HCT116 (cell line): ENCODE data around the gene TMEM269. TPM values are rescaled to one million over a fixed set of nuclear protein-coding genes. Genes with fewer than 3 reads are reported as not detected.

Experiments
- ATAC-seq: fragments of 200-7000 bp; cut with Tn5 transposase; 2 replicates; pipeline ENCODE4 v1.9.1; 2020; ENCODE audit warnings: mild to moderate bottlenecking, moderate library complexity
- BruUV-seq: library from RNA; stranded (reverse); fragments of 400-500 nt; replicated peaks from 2 replicates; lab custom pipeline; 2021; lab: Mats Ljungman, UMichigan
- CTCF ChIA-PET: fragments of 300-600 bp; sonication (Branson Sonifier 250); formaldehyde crosslinking; loops from one replicate; lab custom pipeline; 2021; ENCODE audit warnings: antibody characterized with exemption; lab: Charles Lee
- POLR2A ChIA-PET: fragments of 300-600, 350-600 bp; sonication (Branson Sonifier 250); formaldehyde crosslinking; loops from one replicate; lab custom pipeline; 2021; ENCODE audit warnings: antibody characterized with exemption; lab: Charles Lee
- RAD21 ChIA-PET, 2 experiments: fragments of 300-600 bp; sonication (Branson Sonifier 250); formaldehyde crosslinking; loops; one replicate each; lab custom pipeline; 2023; ENCODE audit warnings: low total read pairs in 2 of 2; ENCODE audit not compliant: uncharacterized antibody in 2 of 2, unreplicated experiment in 2 of 2, low non-redundant PET in 1 of 2; lab: Charles Lee
- DNase-seq: peaks from one replicate; pipeline ENCODE4 v3.0.0-alpha.2; 2010; ENCODE audit warnings: low read depth, low spot score
- H2AFZ ChIP-seq: fragments of 200-600 bp; shearing (Covaris generic), sonication (generic); 2 replicates; pipeline ENCODE4 v1.6.1; 2017; ENCODE audit warnings: low read depth, mixed run types, mixed read lengths, antibody characterized with exemption, low read length; ENCODE audit not compliant: poor library complexity, severe bottlenecking
- H3K27ac ChIP-seq: 2 replicates; pipeline ENCODE4 v1.5.1; 2012; ENCODE audit warnings: low read depth, low read length
- H3K27me3 ChIP-seq: fragments of 200-600 bp; sonication (generic); 2 replicates; pipeline ENCODE4 v1.6.1; 2016; ENCODE audit warnings: mixed run types, low read length, mixed read lengths; ENCODE audit not compliant: insufficient read depth
- H3K36me3 ChIP-seq, 2 experiments: fragments of 200-500 bp in 1 of 2; fragments of 200-600 bp in 1 of 2; sonication (Bioruptor generic) in 1 of 2; sonication (generic) in 1 of 2; 2 replicates each; pipeline versions ENCODE4 v1.5.1 to v1.6.1; 2014 to 2016; ENCODE audit warnings: low read length in 2 of 2, inconsistent platforms in 1 of 2, mixed read lengths in 1 of 2, mixed run types in 1 of 2; ENCODE audit not compliant: insufficient read depth in 2 of 2, control insufficient read depth in 1 of 2
- H3K4me1 ChIP-seq, 2 experiments: fragments of 200-600 bp in 1 of 2; sonication (generic) in 1 of 2; 2 replicates each; pipeline versions ENCODE4 v1.5.1 to v1.6.1; 2012 to 2017; ENCODE audit warnings: low read length in 2 of 2, inconsistent platforms in 1 of 2, mild to moderate bottlenecking in 1 of 2, mixed read lengths in 1 of 2, mixed run types in 1 of 2, moderate library complexity in 1 of 2; ENCODE audit not compliant: insufficient read depth in 2 of 2, control insufficient read depth in 1 of 2
- H3K4me2 ChIP-seq: fragments of 200-600 bp; sonication (generic); 2 replicates; pipeline ENCODE4 v1.6.1; 2017; ENCODE audit warnings: mixed run types, low read length, mixed read lengths
- H3K4me3 ChIP-seq, 2 experiments: fragments of 200-600 bp in 1 of 2; sonication (generic) in 1 of 2; replicated peaks in 1 of 2; 2 replicates each; pipeline ENCODE4 v1.5.1; 2011 to 2016; ENCODE audit warnings: low read length in 2 of 2, control low read depth in 1 of 2, low read depth in 1 of 2, mild to moderate bottlenecking in 1 of 2, mixed read lengths in 1 of 2, mixed run types in 1 of 2
- H3K79me2 ChIP-seq: fragments of 200-600 bp; sonication (generic); 2 replicates; pipeline ENCODE4 v1.6.1; 2017; ENCODE audit warnings: mild to moderate bottlenecking, mixed run types, low read length, moderate library complexity, mixed read lengths; ENCODE audit not compliant: insufficient read depth
- H3K9ac ChIP-seq: fragments of 200-600 bp; sonication (generic); 2 replicates; pipeline ENCODE4 v1.6.1; 2016; ENCODE audit warnings: low read length, mixed read lengths
- H3K9me2 ChIP-seq: fragments of 200-600 bp; sonication (generic), shearing (Covaris generic); 2 replicates; pipeline ENCODE4 v1.6.1; 2017; ENCODE audit warnings: mixed run types, mild to moderate bottlenecking, moderate library complexity; ENCODE audit not compliant: insufficient read depth
- H3K9me3 ChIP-seq, 2 experiments: fragments of 200-500 bp in 1 of 2; fragments of 200-600 bp in 1 of 2; sonication (Bioruptor generic) in 1 of 2; sonication (generic) in 1 of 2; 2 replicates each; pipeline ENCODE4 v1.6.1; 2014 to 2017; ENCODE audit warnings: low read length in 2 of 2, mixed read lengths in 2 of 2, inconsistent platforms in 1 of 2, low read depth in 1 of 2, mild to moderate bottlenecking in 1 of 2, mixed run types in 1 of 2, moderate library complexity in 1 of 2; ENCODE audit not compliant: control insufficient read depth in 1 of 2, insufficient read depth in 1 of 2
- H4K20me1 ChIP-seq: fragments of 200-600 bp; sonication (generic), shearing (Covaris generic); 2 replicates; pipeline ENCODE4 v1.6.1; 2017; ENCODE audit warnings: mixed run types, mild to moderate bottlenecking, moderate library complexity; ENCODE audit not compliant: insufficient read depth
- CEBPB ChIP-seq: IDR thresholded peaks from 2 replicates; pipeline ENCODE4 v1.6.1; 2012; ENCODE audit warnings: low read depth
- EZH2phosphoT487 ChIP-seq: fragments of 200-600 bp; IDR thresholded peaks from 2 replicates; pipeline ENCODE4 v1.6.1; 2018; ENCODE audit warnings: antibody characterized with exemption, borderline replicate concordance
- FOSL1 ChIP-seq: IDR thresholded peaks from 2 replicates; pipeline ENCODE4 v1.6.1; 2012; ENCODE audit warnings: low read depth
- MAX ChIP-seq: IDR thresholded peaks from 2 replicates; pipeline ENCODE4 v1.6.1; 2012
- POLR2A ChIP-seq: IDR thresholded peaks from 2 replicates; pipeline ENCODE4 v1.7.0; 2011; ENCODE audit warnings: borderline replicate concordance; ENCODE audit not compliant: insufficient read depth, insufficient read length; ENCODE audit errors: extremely low read depth
- REST ChIP-seq: IDR thresholded peaks from 2 replicates; pipeline ENCODE4 v1.6.1; 2012; ENCODE audit warnings: low read depth
- SIN3A ChIP-seq: IDR thresholded peaks from 2 replicates; pipeline ENCODE4 v1.6.1; 2012; ENCODE audit warnings: low read depth
- SP1 ChIP-seq: IDR thresholded peaks from 2 replicates; pipeline ENCODE4 v1.6.1; 2012; ENCODE audit warnings: low read depth
- SRF ChIP-seq: IDR thresholded peaks from 2 replicates; pipeline ENCODE4 v1.6.1; 2012; ENCODE audit warnings: low read depth
- ZBTB33 ChIP-seq: IDR thresholded peaks from 2 replicates; pipeline ENCODE4 v1.6.1; 2011; ENCODE audit warnings: mild to moderate bottlenecking, low read length, moderate library complexity; ENCODE audit not compliant: insufficient replicate concordance; ENCODE audit errors: extremely low read depth
- ZFX ChIP-seq: fragments of 450-650 bp; IDR thresholded peaks from 2 replicates; pipeline ENCODE4 v1.6.1; 2017
- ZNF274 ChIP-seq: fragments of 200-500 bp; sonication (Bioruptor generic); IDR thresholded peaks from 2 replicates; pipeline ENCODE4 v1.6.1; 2014; ENCODE audit warnings: mild to moderate bottlenecking, low read depth, low read length, inconsistent platforms
- intact Hi-C: fragments of 100-400 bp; cut with micrococcal nuclease; formaldehyde crosslinking; loops from 2 replicates; pipeline ENCODE4 v1.10.0; 2022
- total RNA-seq: library from RNA; stranded (reverse); gene quantifications from one replicate; pipeline ENCODE4 v1.2.1, GENCODE V29; 2021; ENCODE audit not compliant: unreplicated experiment
- TF ChIP-seq, protein P1 (sequence below): IDR thresholded peaks from 2 replicates; pipeline ENCODE4 v1.6.1; 2012

TMEM269 gene
- total RNA-seq, 1 experiment from 2014 or later = 0.34 TPM

GRCh38 chr1:42833981-42834380 is 49.2 kb downstream of the TMEM269 start:
- Histone ChIP-seq H3K4me2 (no peak overlapping the region), H3K4me3 (no peak overlapping the region), H3K79me2 (no peaks in the 10 kb centered on the region), H3K4me1 (no peaks in the 10 kb centered on the region), H2AFZ (no peak overlapping the region), H3K27me3 (no peaks in the 10 kb centered on the region), H3K27ac (no peak overlapping the region), H4K20me1 (no peaks in the 10 kb centered on the region), H3K9ac (no peak overlapping the region), H3K9me3 (no peaks in the 10 kb centered on the region), H3K36me3 (no peaks in the 10 kb centered on the region), H3K9me2 (no peaks in the 10 kb centered on the region)
- intact Hi-C loops = no loop called here
- no peak for TF ChIP-seq EZH2phosphoT487
- no peak for TF ChIP-seq REST
- TF ChIP-seq ZFX = no peak
- no peak for TF ChIP-seq ZBTB33
- no peak for TF ChIP-seq ZNF274
- no peak for TF ChIP-seq FOSL1
- no peak for TF ChIP-seq SIN3A
- TF ChIP-seq, protein P1, sequence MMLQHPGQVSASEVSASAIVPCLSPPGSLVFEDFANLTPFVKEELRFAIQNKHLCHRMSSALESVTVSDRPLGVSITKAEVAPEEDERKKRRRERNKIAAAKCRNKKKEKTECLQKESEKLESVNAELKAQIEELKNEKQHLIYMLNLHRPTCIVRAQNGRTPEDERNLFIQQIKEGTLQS = no peak
- TF ChIP-seq MAX = no peak
- no peak for TF ChIP-seq CEBPB
- no peak for TF ChIP-seq POLR2A
- TF ChIP-seq SP1 = no peak
- TF ChIP-seq SRF = no peak
- ChIA-PET RAD21 (no interaction called here), POLR2A (interaction anchor here (2.5 kb wide), 1 partner anchor 12 kb away, joined by 7 read pairs; the partner anchor contains the start of gene ZNF691), CTCF (interaction anchor here (1.2 to 1.5 kb wide), 2 partner anchors 13 to 240 kb away, joined by 5 read pairs; partner anchors contain the start of gene ZNF691)
- DNase-seq (no peak), ATAC-seq (no peak)
- BruUV-seq = no TSS peak
